ENCODE measurements around the gene TPST1. TPM values are rescaled to one million over a fixed set of nuclear protein-coding genes. Genes with fewer than 3 reads are reported as not detected.
"Not testable (repeated sequence)": the region's sequence is repeated elsewhere in the genome, so short reads cannot be mapped to it uniquely, and the experiment has no call there.

The TPST1 gene
- total and polyA plus RNA-seq, 9 of the 15 experiments (the other 6 are each of a cell fraction or from before 2014, with no cell fraction given) = 0.15 to 2.2 (median 0.53) TPM

- in situ Hi-C loops (cut with MboI) = no loop called here
- H3K4me1 ChIP-seq (replicated peaks in 1 of 2; ENCODE audit: control insufficient read depth in 2 of 2, insufficient read depth in 2 of 2, low read length in 2 of 2) = no peaks in the 10 kb centered on the region
- intact Hi-C loops (cut with micrococcal nuclease) = no loop called here
- no peak overlapping the region for H3K4me3 ChIP-seq
- POLR2A ChIA-PET = interaction anchor here (0.6 to 1.0 kb wide), 4 partner anchors 9 to 1860 kb away, joined by 3 read pairs; partner anchors contain the start of gene ZNF736
- WGBS (ENCODE audit: insufficient coverage, low coverage, missing lambda C conversion rate) = 4% methylated on average over 5 of the region's 5 CpGs
- H3K79me2 ChIP-seq (ENCODE audit: control insufficient read depth, insufficient read depth, low read length) = no peaks in the 10 kb centered on the region
- no peak overlapping the region for H2AFZ ChIP-seq (ENCODE audit: low read depth, low read length)
- no peaks in the 10 kb centered on the region for H3K9me1 ChIP-seq (ENCODE audit: control insufficient read depth, insufficient read depth, low read length)
- no TSS peak for BruUV-seq (replicated peaks)
- H3K4me2 ChIP-seq (ENCODE audit: insufficient read depth, low read length) = no peak overlapping the region
- no peak overlapping the region for H3K27ac ChIP-seq (ENCODE audit: extremely low read depth, low read depth, low read length)
- peaks cover 7 to 24% of the 10 kb centered on the region in 2 experiments; a peak in 4 of 5 replicates for H3K27me3 ChIP-seq (ENCODE audit: control insufficient read depth in 2 of 2, insufficient read depth in 2 of 2, low read length in 2 of 2)
- no peaks in the 10 kb centered on the region for H4K20me1 ChIP-seq (replicated peaks; ENCODE audit: control insufficient read depth, insufficient read depth, low read length)
- no peak for TF ChIP-seq ARID3A (IDR thresholded peaks at IDR 0.05; ENCODE audit: borderline replicate concordance, low read depth, low read length)
- no peak for FAIRE-seq
- 0 out of 2 replicates have a peak, but pooled peaks cover 3% of the 10 kb centered on the region for H3K9me3 ChIP-seq (replicated peaks; ENCODE audit: control insufficient read depth, insufficient read depth, low read depth, low read length)
- CTCF ChIA-PET (ENCODE audit: low intra/inter-chr PET ratio) = no interaction called here
- DNase-seq (ENCODE audit: extremely low read depth in 1 of 4, low spot score in 3 of 4) = no peak
- no peaks in the 10 kb centered on the region for H3K36me3 ChIP-seq (ENCODE audit: control insufficient read depth, insufficient read depth, low read length)
- H3K9ac ChIP-seq (ENCODE audit: insufficient read depth in 1 of 2, low read depth in 2 of 2, low read length in 2 of 2) = no peak overlapping the region
- no peak for ATAC-seq
Observed at GRCh38 chr7:66173856-66174255, 31.3 kb upstream of the TPST1 start.

- H3K36me3 ChIP-seq (ENCODE audit: control insufficient read depth, insufficient read depth, low read length); H4K20me1 ChIP-seq (replicated peaks; ENCODE audit: control insufficient read depth, insufficient read depth, low read length); H3K9me3 ChIP-seq (replicated peaks; ENCODE audit: control insufficient read depth, insufficient read depth, low read depth, low read length); DNase-seq (ENCODE audit: extremely low read depth in 1 of 4, low spot score in 3 of 4); FAIRE-seq; H2AFZ ChIP-seq (ENCODE audit: low read depth, low read length); H3K4me1 ChIP-seq (replicated peaks in 1 of 2; ENCODE audit: control insufficient read depth in 2 of 2, insufficient read depth in 2 of 2, low read length in 2 of 2); BruUV-seq (replicated peaks); POLR2A ChIA-PET; H3K9ac ChIP-seq (ENCODE audit: insufficient read depth in 1 of 2, low read depth in 2 of 2, low read length in 2 of 2); H3K9me1 ChIP-seq (ENCODE audit: control insufficient read depth, insufficient read depth, low read length); H3K27ac ChIP-seq (ENCODE audit: extremely low read depth, low read depth, low read length); CTCF ChIA-PET (ENCODE audit: low intra/inter-chr PET ratio); H3K4me3 ChIP-seq; H3K4me2 ChIP-seq (ENCODE audit: insufficient read depth, low read length); intact Hi-C loops (cut with micrococcal nuclease); H3K79me2 ChIP-seq (ENCODE audit: control insufficient read depth, insufficient read depth, low read length); in situ Hi-C loops (cut with MboI); ATAC-seq: not testable (repeated sequence)
- WGBS (ENCODE audit: insufficient coverage, low coverage, missing lambda C conversion rate) = 7% methylated on average over 8 of the region's 8 CpGs
- H3K27me3 ChIP-seq (ENCODE audit: control insufficient read depth in 2 of 2, insufficient read depth in 2 of 2, low read length in 2 of 2) = peaks cover 7 to 28% of the 10 kb centered on the region in 2 experiments; a peak in 4 of 5 replicates
Observed at GRCh38 chr7:66175006-66175405, 30.1 kb upstream of the TPST1 start.

Measured in K562 (cell line).